Osteoblast (primary cell): ENCODE results near the gene P2RX6. TPM values are rescaled to one million over a fixed set of nuclear protein-coding genes. Genes with fewer than 3 reads are reported as not detected.
A peak's percentile ranks its signal among the peaks of the same experiment; 100 is the strongest.
"Not testable (repeated sequence)": the region's sequence is repeated elsewhere in the genome, so short reads cannot be mapped to it uniquely, and the experiment has no call there.

Experiments
- DNase-seq: peaks from one replicate; pipeline ENCODE4 v3.0.0; 2011; ENCODE audit warnings: low spot score, mixed read lengths; ENCODE audit not compliant: insufficient read length; ENCODE audit errors: missing footprints
- H2AFZ ChIP-seq: 2 replicates; pipeline ENCODE4 v1.6.0; 2011; ENCODE audit warnings: mild to moderate bottlenecking, low read length
- H3K27ac ChIP-seq: 2 replicates; pipeline ENCODE4 v1.5.1; 2011; ENCODE audit warnings: mild to moderate bottlenecking, low read depth, low read length, moderate library complexity
- H3K27me3 ChIP-seq: 2 replicates; pipeline ENCODE4 v1.6.0; 2012; ENCODE audit warnings: mild to moderate bottlenecking, control low read depth, inconsistent platforms, low read length, moderate library complexity; ENCODE audit not compliant: insufficient read depth
- H3K36me3 ChIP-seq: 2 replicates; pipeline ENCODE4 v1.5.1; 2011; ENCODE audit warnings: mild to moderate bottlenecking, low read length, control low read depth, moderate library complexity; ENCODE audit not compliant: insufficient read depth
- H3K4me1 ChIP-seq: 2 replicates; pipeline ENCODE4 v1.5.1; 2011; ENCODE audit warnings: mild to moderate bottlenecking, low read length, control low read depth, moderate library complexity; ENCODE audit not compliant: insufficient read depth
- H3K4me2 ChIP-seq: 2 replicates; pipeline ENCODE4 v1.6.0; 2011; ENCODE audit warnings: mild to moderate bottlenecking, low read length; ENCODE audit not compliant: insufficient read depth
- H3K4me3 ChIP-seq: fragments of 200-600 bp; sonication (generic); 3 replicates; pipeline ENCODE4 v1.5.1; 2012; ENCODE audit warnings: mild to moderate bottlenecking, low read length, inconsistent platforms; ENCODE audit not compliant: insufficient read depth
- H3K79me2 ChIP-seq: 2 replicates; pipeline ENCODE4 v1.6.0; 2012; ENCODE audit warnings: mild to moderate bottlenecking, low read length, control low read depth, inconsistent platforms; ENCODE audit not compliant: insufficient read depth
- H3K9me3 ChIP-seq: 2 replicates; pipeline ENCODE4 v1.5.1; 2011; ENCODE audit warnings: low read depth, low read length, control low read depth
- H4K20me1 ChIP-seq: 2 replicates; pipeline ENCODE4 v1.6.0; 2012; ENCODE audit warnings: mild to moderate bottlenecking, low read length, control low read depth; ENCODE audit not compliant: insufficient read depth
- CTCF ChIP-seq: IDR thresholded peaks from 2 replicates; pipeline ENCODE4 v1.5.1; 2011; ENCODE audit warnings: mild to moderate bottlenecking, low read depth, low read length, moderate library complexity; ENCODE audit errors: extremely low read depth
- total RNA-seq: library from RNA; depleted of rRNA; stranded (reverse); fragments of >200 nt; gene quantifications from 2 replicates; pipeline ENCODE4 v1.2.3, GENCODE V29; 2012

P2RX6 gene
- total RNA-seq, 1 donor, result 5.1 TPM

GRCh38 chr22:21000987-21001600 is 13.9 kb upstream of the P2RX6 start:
- H3K4me1 ChIP-seq, result peaks cover 26% of the 10 kb centered on the region
- H3K36me3 ChIP-seq, result peaks cover 34% of the 10 kb centered on the region
- peak overlapping the region; percentile 98 for H3K4me2 ChIP-seq
- H3K4me3 ChIP-seq, result peak overlapping the region; percentile 82
- H3K27ac ChIP-seq, result peak overlapping the region; percentile 98
- H3K9me3 ChIP-seq, result no peaks in the 10 kb centered on the region
- no peaks in the 10 kb centered on the region for H3K27me3 ChIP-seq
- TF ChIP-seq CTCF, result peak; percentile 3
- peaks cover 11% of the 10 kb centered on the region for H4K20me1 ChIP-seq
- H2AFZ ChIP-seq, result peak overlapping the region; percentile 76
- peaks cover 31% of the 10 kb centered on the region for H3K79me2 ChIP-seq
- peak; percentile 84 for DNase-seq

- Histone ChIP-seq H3K9me3 (no peaks in the 10 kb centered on the region), H3K27me3 (no peaks in the 10 kb centered on the region), H4K20me1 (peaks cover 11% of the 10 kb centered on the region), H3K36me3 (peaks cover 32% of the 10 kb centered on the region), H3K4me1 (peaks cover 26% of the 10 kb centered on the region), H2AFZ (peak within 1 kb of the TSS; percentile 85), H3K4me3 (peak within 1 kb of the TSS; percentile 82), H3K79me2 (peaks cover 31% of the 10 kb centered on the region), H3K27ac (peak within 1 kb of the TSS; percentile 98), H3K4me2 (peak within 1 kb of the TSS; percentile 98)
- TF ChIP-seq CTCF, result no peak
- peak; percentile 99 for DNase-seq
Observed at GRCh38 chr22:21001601-21002325, 13.2 kb upstream of the P2RX6 start, which contains the start of gene THAP7. Gene THAP7, minus strand, starts transcription at chr22:21002118. Its CDS starts 207 bp downstream, at chr22:21001911.

GRCh38 chr22:21003782-21004181 is 11.2 kb upstream of the P2RX6 start:
- H3K36me3 ChIP-seq, result peaks cover 17% of the 10 kb centered on the region
- no peak overlapping the region for H3K4me3 ChIP-seq
- H3K4me2 ChIP-seq, result peak overlapping the region; percentile 98
- no peak overlapping the region for H3K27ac ChIP-seq
- no peaks in the 10 kb centered on the region for H3K27me3 ChIP-seq
- H3K9me3 ChIP-seq, result no peaks in the 10 kb centered on the region
- H2AFZ ChIP-seq, result no peak overlapping the region
- H3K4me1 ChIP-seq, result peaks cover 26% of the 10 kb centered on the region
- peaks cover 11% of the 10 kb centered on the region for H4K20me1 ChIP-seq
- DNase-seq, result no peak
- no peak for TF ChIP-seq CTCF
- peaks cover 31% of the 10 kb centered on the region for H3K79me2 ChIP-seq

- DNase-seq, H3K36me3 ChIP-seq, H3K9me3 ChIP-seq, H4K20me1 ChIP-seq, H3K4me3 ChIP-seq, H2AFZ ChIP-seq, H3K27me3 ChIP-seq, H3K79me2 ChIP-seq, H3K4me2 ChIP-seq, H3K27ac ChIP-seq: not testable (repeated sequence)
- H3K4me1 ChIP-seq, result peaks cover 11% of the 10 kb centered on the region
Observed at GRCh38 chr22:21009208-21009607, 5.8 kb upstream of the P2RX6 start.
